Neural crest cell (in vitro differentiated cells): Measurements from ENCODE around the gene B3GALNT1. TPM values are rescaled to one million over a fixed set of nuclear protein-coding genes. Genes with fewer than 3 reads are reported as not detected.
"Not testable (repeated sequence)": the region's sequence is repeated elsewhere in the genome, so short reads cannot be mapped to it uniquely, and the experiment has no call there.

Experiments used
- DNase-seq: peaks from one replicate; pipeline ENCODE4 v3.0.0; 2021; ENCODE audit warnings: low read depth, mixed read lengths, low spot score
- H3K27ac Mint-ChIP-seq: one replicate; pipeline ENCODE4 v1.8.0; 2021; ENCODE audit warnings: mild to moderate bottlenecking, mixed read lengths; ENCODE audit not compliant: unreplicated experiment
- H3K27me3 Mint-ChIP-seq: 2 replicates; pipeline ENCODE4 v1.8.0; 2021; ENCODE audit warnings: low read depth, mild to moderate bottlenecking, mixed read lengths
- H3K36me3 Mint-ChIP-seq: 2 replicates; pipeline ENCODE4 v1.8.0; 2021; ENCODE audit warnings: low read depth, mild to moderate bottlenecking, mixed read lengths
- H3K4me1 Mint-ChIP-seq: 2 replicates; pipeline ENCODE4 v1.8.0; 2021; ENCODE audit warnings: mixed read lengths
- H3K4me3 Mint-ChIP-seq: one replicate; pipeline ENCODE4 v1.8.0; 2021; ENCODE audit warnings: mild to moderate bottlenecking, mixed read lengths
- H3K9me3 Mint-ChIP-seq: 2 replicates; pipeline ENCODE4 v1.8.0; 2021; ENCODE audit warnings: mixed read lengths
- CTCF ChIP-seq: fragments of 200-600 bp; sonication (generic); conservative IDR thresholded peaks from 2 replicates; pipeline ENCODE4 v1.5.0; 2021; ENCODE audit warnings: antibody characterized with exemption, mild to moderate bottlenecking
- total RNA-seq: library from RNA; stranded (reverse); gene quantifications from 2 replicates; pipeline ENCODE4 v1.2.1, GENCODE V29; 2021

Gene B3GALNT1
- total RNA-seq, 1 donor from 2014 or later: 27.1 TPM

- Mint-ChIP-seq H3K9me3 (peaks cover 6% of the 10 kb centered on the region), H3K27ac (no peak overlapping the region), H3K4me3 (no peak overlapping the region), H3K4me1 (peaks cover 7% of the 10 kb centered on the region), H3K27me3 (no peaks in the 10 kb centered on the region), H3K36me3 (peaks cover 17% of the 10 kb centered on the region)
- no peak for TF ChIP-seq CTCF
- DNase-seq: no peak
These were observed 63.1 kb downstream of the B3GALNT1 start for GRCh38 chr3:161042023-161042501.

- H3K9me3 Mint-ChIP-seq: no peaks in the 10 kb centered on the region
- H3K27ac Mint-ChIP-seq: no peak overlapping the region
- H3K27me3 Mint-ChIP-seq: no peaks in the 10 kb centered on the region
- DNase-seq: no peak
- H3K4me1 Mint-ChIP-seq: peaks cover 15% of the 10 kb centered on the region
- H3K36me3 Mint-ChIP-seq: peaks cover 11% of the 10 kb centered on the region
- no peak overlapping the region for H3K4me3 Mint-ChIP-seq
- no peak for TF ChIP-seq CTCF
These were observed 66.4 kb downstream of the B3GALNT1 start for GRCh38 chr3:161038725-161039124.

GRCh38 chr3:161035711-161036110 is 69.4 kb downstream of the B3GALNT1 start:
- Mint-ChIP-seq H3K36me3 (peaks cover 30% of the 10 kb centered on the region), H3K4me3 (no peak overlapping the region), H3K4me1 (peaks cover 8% of the 10 kb centered on the region), H3K27ac (no peak overlapping the region), H3K9me3 (peaks cover 7% of the 10 kb centered on the region), H3K27me3 (no peaks in the 10 kb centered on the region)
- no peak for TF ChIP-seq CTCF
- DNase-seq: no peak

- not testable (repeated sequence) for H3K9me3 Mint-ChIP-seq, DNase-seq, H3K27me3 Mint-ChIP-seq, H3K4me1 Mint-ChIP-seq, H3K4me3 Mint-ChIP-seq, H3K27ac Mint-ChIP-seq
- H3K36me3 Mint-ChIP-seq: peaks cover 30% of the 10 kb centered on the region
These were observed 70.1 kb downstream of the B3GALNT1 start for GRCh38 chr3:161034913-161035550.

Other genes with a start within 250 kb of the B3GALNT1 start
- 40.7 and 42.0 TPM in 2 replicates for gene NMD3, start 116.0 kb upstream of the B3GALNT1 start, total RNA-seq